OCI-LY3 (cell line): ENCODE data around the gene NOP16.
A peak's percentile ranks its signal among the peaks of the same experiment; 100 is the strongest.

Experiments
- H2AFZ ChIP-seq: fragments of 200-600, 300-600 bp; shearing (Covaris generic); 2 replicates; pipeline ENCODE4 v1.6.0; 2014; ENCODE audit warnings: antibody characterized with exemption, low read depth, low read length
- H3K27ac ChIP-seq: fragments of 200-600, 300-600 bp; sonication (generic); 2 replicates; pipeline ENCODE4 v1.5.1; 2014; ENCODE audit warnings: mild to moderate bottlenecking, low read length, moderate library complexity, mixed read lengths
- H3K27me3 ChIP-seq: fragments of 200-600, 300-600 bp; sonication (generic); 2 replicates; pipeline ENCODE4 v1.6.1; 2014; ENCODE audit warnings: low read depth, low read length, mixed read lengths
- H3K36me3 ChIP-seq: fragments of 200-600, 300-600 bp; sonication (generic); replicated peaks from 2 replicates; pipeline ENCODE3; 2014; ENCODE audit warnings: low read depth, low read length, mixed read lengths
- H3K4me1 ChIP-seq: fragments of 300-600, 200-600 bp; sonication (generic); 2 replicates; pipeline ENCODE4 v1.6.1; 2014; ENCODE audit warnings: low read length, mixed read lengths
- H3K4me2 ChIP-seq: fragments of 200-600, 300-600 bp; sonication (generic); 2 replicates; pipeline ENCODE4 v1.6.1; 2014; ENCODE audit warnings: low read length, mixed read lengths
- H3K4me3 ChIP-seq: fragments of 300-600, 200-600 bp; sonication (generic); 2 replicates; pipeline ENCODE4 v1.5.1; 2014; ENCODE audit warnings: antibody characterized with exemption, mild to moderate bottlenecking, low read length, moderate library complexity
- H3K79me2 ChIP-seq: fragments of 300-600, 200-600 bp; shearing (Covaris generic); 2 replicates; pipeline ENCODE4 v1.6.1; 2014; ENCODE audit warnings: mild to moderate bottlenecking, low read length, mixed read lengths
- H3K9ac ChIP-seq: fragments of 300-600, 200-600 bp; shearing (Covaris generic); 2 replicates; pipeline ENCODE4 v1.6.0; 2014; ENCODE audit warnings: mild to moderate bottlenecking, low read length, moderate library complexity
- H3K9me3 ChIP-seq: fragments of 200-600, 300-600 bp; shearing (Covaris generic); 2 replicates; pipeline ENCODE4 v1.6.1; 2014; ENCODE audit warnings: low read length, mixed read lengths; ENCODE audit not compliant: insufficient read depth
- H4K20me1 ChIP-seq: fragments of 200-600, 300-600 bp; sonication (generic); 2 replicates; pipeline ENCODE4 v1.6.1; 2016; ENCODE audit warnings: low read length, mixed read lengths; ENCODE audit not compliant: insufficient read depth
- CTCF ChIP-seq: fragments of 200-600, 300-600 bp; sonication (generic); IDR thresholded peaks from 2 replicates; pipeline ENCODE4 v1.5.1; 2014; ENCODE audit warnings: antibody characterized with exemption, low read length, low read depth
- EZH2phosphoT487 ChIP-seq: fragments of 200-600 bp; shearing (Covaris generic); IDR thresholded peaks from 2 replicates; pipeline ENCODE4 v1.6.1; 2018; ENCODE audit warnings: antibody characterized with exemption, mixed run types, low read depth

Gene NOP16

GRCh38 chr5:176353533-176353932 is 34.9 kb downstream of the NOP16 start:
- TF ChIP-seq CTCF (no peak), EZH2phosphoT487 (no peak)
- peaks cover 74% of the 10 kb centered on the region for H3K36me3 ChIP-seq
- no peaks in the 10 kb centered on the region for H3K27me3 ChIP-seq
- no peaks in the 10 kb centered on the region for H3K9me3 ChIP-seq
- H3K27ac ChIP-seq = peak overlapping the region; percentile 80; the same call in 1 of the 2 replicates
- H2AFZ ChIP-seq = no peak overlapping the region
- peaks cover 96% of the 10 kb centered on the region for H3K79me2 ChIP-seq
- H3K4me1 ChIP-seq = peaks cover 30% of the 10 kb centered on the region
- H3K4me3 ChIP-seq = no peak overlapping the region
- no peak overlapping the region for H3K9ac ChIP-seq
- H4K20me1 ChIP-seq = no peaks in the 10 kb centered on the region; the same call in none of the 2 replicates
- H3K4me2 ChIP-seq = no peak overlapping the region

- Histone ChIP-seq H3K4me2 (peak overlapping the region; percentile 45), H3K27me3 (no peaks in the 10 kb centered on the region), H3K9me3 (no peaks in the 10 kb centered on the region), H2AFZ (no peak overlapping the region), H3K4me3 (peak overlapping the region; percentile 21; the same call in 1 of the 2 replicates), H3K4me1 (peaks cover 30% of the 10 kb centered on the region), H3K36me3 (peaks cover 73% of the 10 kb centered on the region), H4K20me1 (no peaks in the 10 kb centered on the region; the same call in none of the 2 replicates), H3K9ac (peak overlapping the region; percentile 31; the same call in 1 of the 2 replicates), H3K79me2 (peaks cover 85% of the 10 kb centered on the region), H3K27ac (peak overlapping the region; percentile 80)
- no peak for TF ChIP-seq CTCF
- TF ChIP-seq EZH2phosphoT487 = no peak
These were observed 36.1 kb downstream of the NOP16 start for GRCh38 chr5:176352116-176352878.

- H4K20me1 ChIP-seq = no peaks in the 10 kb centered on the region
- no peak overlapping the region for H3K4me2 ChIP-seq
- H3K27me3 ChIP-seq = no peaks in the 10 kb centered on the region
- H3K4me3 ChIP-seq = no peak overlapping the region
- H3K27ac ChIP-seq = no peak overlapping the region
- no peak for TF ChIP-seq EZH2phosphoT487
- no peak for TF ChIP-seq CTCF
- H3K4me1 ChIP-seq = peaks cover 30% of the 10 kb centered on the region
- H2AFZ ChIP-seq = no peak overlapping the region
- no peak overlapping the region for H3K9ac ChIP-seq
- peaks cover 66% of the 10 kb centered on the region for H3K79me2 ChIP-seq
- H3K9me3 ChIP-seq = no peaks in the 10 kb centered on the region
- H3K36me3 ChIP-seq = peaks cover 67% of the 10 kb centered on the region
These were observed 38.0 kb downstream of the NOP16 start for GRCh38 chr5:176350416-176350815.

GRCh38 chr5:176342766-176343458 is 45.5 kb downstream of the NOP16 start:
- no peaks in the 10 kb centered on the region for H4K20me1 ChIP-seq
- no peak overlapping the region for H2AFZ ChIP-seq
- H3K27me3 ChIP-seq = no peaks in the 10 kb centered on the region
- H3K27ac ChIP-seq = no peak overlapping the region
- TF ChIP-seq CTCF = no peak
- no peak for TF ChIP-seq EZH2phosphoT487
- no peak overlapping the region for H3K4me2 ChIP-seq
- H3K9me3 ChIP-seq = no peaks in the 10 kb centered on the region
- no peak overlapping the region for H3K9ac ChIP-seq
- no peaks in the 10 kb centered on the region for H3K4me1 ChIP-seq
- peaks cover 38% of the 10 kb centered on the region for H3K36me3 ChIP-seq
- H3K4me3 ChIP-seq = no peak overlapping the region
- no peaks in the 10 kb centered on the region for H3K79me2 ChIP-seq
